ENCODE data around the gene GABRB3. TPM values are rescaled to one million over a fixed set of nuclear protein-coding genes. Genes with fewer than 3 reads are reported as not detected.

The GABRB3 gene
- total RNA-seq, 4 donors from 2014 or later = 1.2 to 3.9 (median 2.1) TPM; not detected in 1

DNA sequence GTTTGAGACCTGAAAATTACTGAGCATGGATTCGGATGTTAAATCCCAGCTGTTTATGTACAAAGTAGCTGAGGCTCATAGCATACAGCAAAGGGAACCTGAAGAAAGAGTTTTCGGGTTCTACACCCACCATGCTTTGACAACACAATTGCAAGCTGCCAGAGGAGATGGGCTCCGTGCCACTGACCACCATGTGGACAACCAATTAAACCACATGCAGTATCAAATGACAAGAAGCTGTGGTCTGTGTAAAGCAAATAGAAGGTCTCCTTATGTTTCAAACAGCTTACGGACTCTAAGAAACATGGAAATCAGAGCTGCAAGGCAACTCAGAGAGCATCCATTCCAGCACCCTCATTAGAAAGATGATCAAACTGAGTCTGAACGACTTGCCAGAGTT is 12.9 kb downstream of the GABRB3 start:
- WGBS, 2 donors = 64 to 72% methylated on average over 5 of the region's 5 CpGs
- no peak overlapping the region for H3K4me3 ChIP-seq
- TF ChIP-seq POLR2A (IDR thresholded peaks at IDR 0.05) = no peak
- TF ChIP-seq CTCF (IDR thresholded peaks at IDR 0.05) = no peak
- no peak for TF ChIP-seq EP300 (IDR thresholded peaks at IDR 0.05)

GRCh38 chr15:26758079-26758478 is 14.8 kb downstream of the GABRB3 start:
- H3K27me3 ChIP-seq = no peaks in the 10 kb centered on the region
- DNase-seq (ENCODE audit: low spot score in 2 of 2) = no peak
- no peaks in the 10 kb centered on the region for H3K9me3 ChIP-seq
- no peaks in the 10 kb centered on the region for H3K36me3 ChIP-seq
- no peak overlapping the region for H3K4me3 ChIP-seq
- no peak overlapping the region for H3K27ac ChIP-seq
- WGBS, 2 donors = 58 to 63% methylated on average over 4 of the region's 4 CpGs
- TF ChIP-seq EP300 (IDR thresholded peaks at IDR 0.05) (no peak), POLR2A (IDR thresholded peaks at IDR 0.05) (no peak), CTCF (IDR thresholded peaks at IDR 0.05) (no peak)
- H3K4me1 ChIP-seq = no peaks in the 10 kb centered on the region

More for the DNA sequence above, 12.9 kb downstream of the GABRB3 start:
- no peak overlapping the region for H3K27ac ChIP-seq
- H3K9me3 ChIP-seq = no peaks in the 10 kb centered on the region
- H3K27me3 ChIP-seq = no peaks in the 10 kb centered on the region
- no peaks in the 10 kb centered on the region for H3K36me3 ChIP-seq
- no peaks in the 10 kb centered on the region for H3K4me1 ChIP-seq
- DNase-seq (ENCODE audit: low spot score in 2 of 2) = no peak

DNA sequence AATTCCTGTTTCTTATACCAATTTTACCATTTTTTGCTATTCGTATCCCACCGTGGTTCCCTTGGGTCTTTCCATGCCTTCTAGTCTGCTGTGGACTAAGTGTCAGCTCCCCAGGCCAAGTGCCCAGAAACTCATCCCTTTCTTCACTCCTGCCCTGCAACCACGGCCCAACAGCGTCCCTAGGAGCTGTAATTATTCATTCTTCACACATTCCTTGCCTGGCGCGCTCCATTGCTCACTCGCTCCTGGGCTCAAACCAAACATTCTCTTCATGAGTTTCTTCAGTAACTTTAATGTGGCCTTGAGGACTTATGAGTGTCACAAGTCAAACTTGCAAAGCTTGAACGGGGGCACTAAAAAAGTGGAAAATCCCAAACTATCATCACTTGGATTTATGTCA is 15.7 kb downstream of the GABRB3 start:
- Histone ChIP-seq H3K9me3 (no peaks in the 10 kb centered on the region), H3K36me3 (no peaks in the 10 kb centered on the region), H3K27me3 (no peaks in the 10 kb centered on the region), H3K4me1 (no peaks in the 10 kb centered on the region), H3K27ac (no peak overlapping the region), H3K4me3 (no peak overlapping the region)
- no peak for TF ChIP-seq EP300 (IDR thresholded peaks at IDR 0.05)
- TF ChIP-seq POLR2A (IDR thresholded peaks at IDR 0.05) = no peak
- no peak for TF ChIP-seq CTCF (IDR thresholded peaks at IDR 0.05)
- DNase-seq (ENCODE audit: low spot score in 2 of 2) = no peak
- WGBS, 2 donors = 58 to 64% methylated on average over 8 of the region's 8 CpGs

DNA sequence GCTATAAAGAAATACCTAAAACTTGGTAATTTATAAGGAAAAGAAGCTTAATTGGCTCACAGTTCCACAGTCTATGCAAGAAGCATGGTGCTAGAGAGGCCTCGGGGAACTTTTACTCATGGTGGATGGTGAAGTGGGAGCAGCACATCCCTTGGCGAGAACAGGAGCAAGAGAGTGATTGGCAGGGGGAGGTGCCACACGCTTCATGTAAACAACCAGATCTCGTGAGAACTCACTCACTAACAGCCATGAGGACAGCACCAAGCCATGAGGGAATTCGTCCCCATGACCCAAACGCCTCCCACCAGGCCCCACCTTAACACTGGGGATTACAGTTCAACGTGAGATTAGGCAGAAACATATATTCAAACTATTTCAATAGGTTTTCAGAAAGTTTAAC is 28.0 kb downstream of the GABRB3 start:
- Histone ChIP-seq H3K4me3 (no peak overlapping the region), H3K4me1 (no peaks in the 10 kb centered on the region), H3K36me3 (no peaks in the 10 kb centered on the region), H3K27me3 (no peaks in the 10 kb centered on the region), H3K27ac (no peak overlapping the region), H3K9me3 (no peaks in the 10 kb centered on the region)
- WGBS, 2 donors = 73 to 78% methylated on average over 7 of the region's 7 CpGs
- DNase-seq (ENCODE audit: low spot score in 2 of 2) = no peak
- TF ChIP-seq CTCF (IDR thresholded peaks at IDR 0.05) (no peak), EP300 (IDR thresholded peaks at IDR 0.05) (no peak), POLR2A (IDR thresholded peaks at IDR 0.05) (no peak)

DNA sequence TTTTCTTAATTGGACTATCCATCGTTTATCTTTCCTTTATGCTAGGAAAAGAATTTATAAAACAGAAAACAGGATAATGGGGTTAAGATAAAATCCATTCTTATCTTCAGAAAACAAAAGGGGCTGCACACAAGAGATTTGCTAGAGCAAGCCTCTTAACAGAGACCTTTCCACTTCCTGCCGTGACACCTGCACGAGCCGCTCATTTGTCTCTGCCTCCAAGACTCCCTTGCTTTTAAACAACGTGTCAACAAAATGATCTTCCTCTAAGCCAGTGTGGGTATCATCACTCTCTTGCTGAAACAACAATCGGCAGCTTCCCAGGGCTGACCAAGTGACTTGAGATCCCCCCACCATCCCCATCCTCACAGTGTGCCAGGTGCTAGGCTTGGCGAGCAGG is 33.1 kb downstream of the GABRB3 start:
- no peaks in the 10 kb centered on the region for H3K36me3 ChIP-seq
- no peak for DNase-seq (ENCODE audit: low spot score in 2 of 2)
- H3K27me3 ChIP-seq = no peaks in the 10 kb centered on the region
- TF ChIP-seq POLR2A (IDR thresholded peaks at IDR 0.05) (no peak), EP300 (IDR thresholded peaks at IDR 0.05) (no peak)
- H3K9me3 ChIP-seq = peaks cover 0 to 5% (median 0%) of the 10 kb centered on the region in 4 donors
- no peaks in the 10 kb centered on the region for H3K4me1 ChIP-seq
- 78 to 81% methylated on average over 7 of the region's 7 CpGs for WGBS, 2 donors
- no peak overlapping the region for H3K4me3 ChIP-seq
- no peak overlapping the region for H3K27ac ChIP-seq

DNA sequence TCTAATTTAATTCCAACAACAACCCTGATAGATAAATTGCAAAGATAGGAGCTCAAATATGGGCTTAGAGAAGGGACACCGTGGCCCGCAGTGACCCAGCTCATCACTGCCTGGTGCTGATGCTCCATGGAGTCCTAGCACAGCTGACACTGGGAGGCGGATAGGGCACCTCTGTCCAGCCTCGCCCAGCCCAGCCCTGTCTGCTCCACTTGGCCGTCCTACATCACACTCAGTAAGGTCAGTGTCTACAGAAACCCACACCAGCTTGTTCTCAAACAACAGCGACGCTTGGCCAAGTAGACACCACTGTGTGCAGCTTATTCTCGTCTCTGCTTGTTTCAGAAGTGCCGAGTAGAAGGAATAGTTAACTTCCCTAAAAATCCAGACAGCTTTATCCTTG is 33.9 kb downstream of the GABRB3 start:
- DNase-seq (ENCODE audit: low spot score in 2 of 2) = no peak
- Histone ChIP-seq H3K27ac (no peak overlapping the region), H3K4me3 (no peak overlapping the region), H3K36me3 (no peaks in the 10 kb centered on the region), H3K9me3 (peaks cover 0 to 9% (median 0%) of the 10 kb centered on the region in 4 donors), H3K4me1 (no peaks in the 10 kb centered on the region), H3K27me3 (no peaks in the 10 kb centered on the region)
- TF ChIP-seq EP300 (IDR thresholded peaks at IDR 0.05) (no peak), POLR2A (IDR thresholded peaks at IDR 0.05) (no peak)
- WGBS, 2 donors = 85 to 89% methylated on average over 9 of the region's 9 CpGs

All from tibial nerve (tissue), 4 donors.